ENCODE data around the gene MPV17L2. TPM values are rescaled to one million over a fixed set of nuclear protein-coding genes. Genes with fewer than 3 reads are reported as not detected.

MPV17L2 gene
- total and polyA plus RNA-seq, 2 experiments from 2014 or later, result 38.7 to 81.3 TPM

- TF ChIP-seq, protein P1, sequence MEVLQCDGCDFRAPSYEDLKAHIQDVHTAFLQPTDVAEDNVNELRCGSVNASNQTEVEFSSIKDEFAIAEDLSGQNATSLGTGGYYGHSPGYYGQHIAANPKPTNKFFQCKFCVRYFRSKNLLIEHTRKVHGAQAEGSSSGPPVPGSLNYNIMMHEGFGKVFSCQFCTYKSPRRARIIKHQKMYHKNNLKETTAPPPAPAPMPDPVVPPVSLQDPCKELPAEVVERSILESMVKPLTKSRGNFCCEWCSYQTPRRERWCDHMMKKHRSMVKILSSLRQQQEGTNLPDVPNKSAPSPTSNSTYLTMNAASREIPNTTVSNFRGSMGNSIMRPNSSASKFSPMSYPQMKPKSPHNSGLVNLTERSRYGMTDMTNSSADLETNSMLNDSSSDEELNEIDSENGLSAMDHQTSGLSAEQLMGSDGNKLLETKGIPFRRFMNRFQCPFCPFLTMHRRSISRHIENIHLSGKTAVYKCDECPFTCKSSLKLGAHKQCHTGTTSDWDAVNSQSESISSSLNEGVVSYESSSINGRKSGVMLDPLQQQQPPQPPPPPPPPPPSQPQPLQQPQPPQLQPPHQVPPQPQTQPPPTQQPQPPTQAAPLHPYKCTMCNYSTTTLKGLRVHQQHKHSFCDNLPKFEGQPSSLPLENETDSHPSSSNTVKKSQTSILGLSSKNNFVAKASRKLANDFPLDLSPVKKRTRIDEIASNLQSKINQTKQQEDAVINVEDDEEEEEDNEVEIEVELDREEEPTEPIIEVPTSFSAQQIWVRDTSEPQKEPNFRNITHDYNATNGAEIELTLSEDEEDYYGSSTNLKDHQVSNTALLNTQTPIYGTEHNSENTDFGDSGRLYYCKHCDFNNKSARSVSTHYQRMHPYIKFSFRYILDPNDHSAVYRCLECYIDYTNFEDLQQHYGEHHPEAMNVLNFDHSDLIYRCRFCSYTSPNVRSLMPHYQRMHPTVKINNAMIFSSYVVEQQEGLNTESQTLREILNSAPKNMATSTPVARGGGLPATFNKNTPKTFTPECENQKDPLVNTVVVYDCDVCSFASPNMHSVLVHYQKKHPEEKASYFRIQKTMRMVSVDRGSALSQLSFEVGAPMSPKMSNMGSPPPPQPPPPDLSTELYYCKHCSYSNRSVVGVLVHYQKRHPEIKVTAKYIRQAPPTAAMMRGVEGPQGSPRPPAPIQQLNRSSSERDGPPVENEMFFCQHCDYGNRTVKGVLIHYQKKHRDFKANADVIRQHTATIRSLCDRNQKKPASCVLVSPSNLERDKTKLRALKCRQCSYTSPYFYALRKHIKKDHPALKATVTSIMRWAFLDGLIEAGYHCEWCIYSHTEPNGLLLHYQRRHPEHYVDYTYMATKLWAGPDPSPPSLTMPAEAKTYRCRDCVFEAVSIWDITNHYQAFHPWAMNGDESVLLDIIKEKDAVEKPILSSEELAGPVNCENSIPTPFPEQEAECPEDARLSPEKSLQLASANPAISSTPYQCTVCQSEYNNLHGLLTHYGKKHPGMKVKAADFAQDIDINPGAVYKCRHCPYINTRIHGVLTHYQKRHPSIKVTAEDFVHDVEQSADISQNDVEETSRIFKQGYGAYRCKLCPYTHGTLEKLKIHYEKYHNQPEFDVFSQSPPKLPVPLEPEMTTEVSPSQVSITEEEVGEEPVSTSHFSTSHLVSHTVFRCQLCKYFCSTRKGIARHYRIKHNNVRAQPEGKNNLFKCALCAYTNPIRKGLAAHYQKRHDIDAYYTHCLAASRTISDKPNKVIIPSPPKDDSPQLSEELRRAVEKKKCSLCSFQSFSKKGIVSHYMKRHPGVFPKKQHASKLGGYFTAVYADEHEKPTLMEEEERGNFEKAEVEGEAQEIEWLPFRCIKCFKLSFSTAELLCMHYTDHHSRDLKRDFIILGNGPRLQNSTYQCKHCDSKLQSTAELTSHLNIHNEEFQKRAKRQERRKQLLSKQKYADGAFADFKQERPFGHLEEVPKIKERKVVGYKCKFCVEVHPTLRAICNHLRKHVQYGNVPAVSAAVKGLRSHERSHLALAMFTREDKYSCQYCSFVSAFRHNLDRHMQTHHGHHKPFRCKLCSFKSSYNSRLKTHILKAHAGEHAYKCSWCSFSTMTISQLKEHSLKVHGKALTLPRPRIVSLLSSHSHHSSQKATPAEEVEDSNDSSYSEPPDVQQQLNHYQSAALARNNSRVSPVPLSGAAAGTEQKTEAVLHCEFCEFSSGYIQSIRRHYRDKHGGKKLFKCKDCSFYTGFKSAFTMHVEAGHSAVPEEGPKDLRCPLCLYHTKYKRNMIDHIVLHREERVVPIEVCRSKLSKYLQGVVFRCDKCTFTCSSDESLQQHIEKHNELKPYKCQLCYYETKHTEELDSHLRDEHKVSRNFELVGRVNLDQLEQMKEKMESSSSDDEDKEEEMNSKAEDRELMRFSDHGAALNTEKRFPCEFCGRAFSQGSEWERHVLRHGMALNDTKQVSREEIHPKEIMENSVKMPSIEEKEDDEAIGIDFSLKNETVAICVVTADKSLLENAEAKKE (CRISPR knock-in tag; IDR thresholded peaks at IDR 0.05), result no peak
- TF ChIP-seq POLR2AphosphoS5 (IDR thresholded peaks at IDR 0.05; ENCODE audit: low read depth), result no peak
- TF ChIP-seq CREB1 (CRISPR knock-in tag; IDR thresholded peaks at IDR 0.05; ENCODE audit: low read depth), result no peak
- no peak for TF ChIP-seq STAT1 (IDR thresholded peaks at IDR 0.05; ENCODE audit: unreplicated experiment)
Observed at GRCh38 chr19:18231775-18232174, 38.8 kb downstream of the MPV17L2 start (continued).

GRCh38 chr19:18232540-18233223, 39.7 kb downstream of the MPV17L2 start:
- peak overlapping the region; percentile 90; the same call in 1 of the 2 replicates for H2AFZ ChIP-seq
- Mint-ChIP-seq H3K9me3 (no peaks in the 10 kb centered on the region; the same call in 1 of the 3 replicates), H3K4me1 (peaks cover 35% of the 10 kb centered on the region), H3K27me3 (ENCODE audit: insufficient read depth, low read depth, poor library complexity) (peaks cover 34% of the 10 kb centered on the region), H3K36me3 (ENCODE audit: low read depth) (no peaks in the 10 kb centered on the region; the same call in 1 of the 3 replicates), H3K4me3 (peak overlapping the region; percentile 80), H3K27ac (peak overlapping the region; percentile 94)
- H3K79me2 ChIP-seq (replicated peaks; ENCODE audit: insufficient read depth), result no peaks in the 10 kb centered on the region
- peaks cover 21% of the 10 kb centered on the region for H3K4me1 ChIP-seq (ENCODE audit: insufficient read depth)
- no peaks in the 10 kb centered on the region for H3K27me3 ChIP-seq (ENCODE audit: insufficient read depth)
- H3K27ac ChIP-seq (ENCODE audit: low read depth), result peak overlapping the region; percentile 88
- ATAC-seq (peak; percentile 76), DNase-seq (ENCODE audit: low spot score) (peak; percentile 92)
- no peaks in the 10 kb centered on the region for H3K9me2 ChIP-seq (ENCODE audit: insufficient read depth)
- peak overlapping the region; percentile 95 for H3K4me2 ChIP-seq
- peak overlapping the region; percentile 72 for H3K4me3 ChIP-seq
- H3F3A ChIP-seq (replicated peaks; ENCODE audit: low read depth), result peaks cover 38% of the 10 kb centered on the region
- peak; percentile 57; the same call in 1 of the 2 replicates for TF ChIP-seq POLR2AphosphoS5 (IDR thresholded peaks at IDR 0.05; ENCODE audit: low read depth)
- TF ChIP-seq, protein P2, sequence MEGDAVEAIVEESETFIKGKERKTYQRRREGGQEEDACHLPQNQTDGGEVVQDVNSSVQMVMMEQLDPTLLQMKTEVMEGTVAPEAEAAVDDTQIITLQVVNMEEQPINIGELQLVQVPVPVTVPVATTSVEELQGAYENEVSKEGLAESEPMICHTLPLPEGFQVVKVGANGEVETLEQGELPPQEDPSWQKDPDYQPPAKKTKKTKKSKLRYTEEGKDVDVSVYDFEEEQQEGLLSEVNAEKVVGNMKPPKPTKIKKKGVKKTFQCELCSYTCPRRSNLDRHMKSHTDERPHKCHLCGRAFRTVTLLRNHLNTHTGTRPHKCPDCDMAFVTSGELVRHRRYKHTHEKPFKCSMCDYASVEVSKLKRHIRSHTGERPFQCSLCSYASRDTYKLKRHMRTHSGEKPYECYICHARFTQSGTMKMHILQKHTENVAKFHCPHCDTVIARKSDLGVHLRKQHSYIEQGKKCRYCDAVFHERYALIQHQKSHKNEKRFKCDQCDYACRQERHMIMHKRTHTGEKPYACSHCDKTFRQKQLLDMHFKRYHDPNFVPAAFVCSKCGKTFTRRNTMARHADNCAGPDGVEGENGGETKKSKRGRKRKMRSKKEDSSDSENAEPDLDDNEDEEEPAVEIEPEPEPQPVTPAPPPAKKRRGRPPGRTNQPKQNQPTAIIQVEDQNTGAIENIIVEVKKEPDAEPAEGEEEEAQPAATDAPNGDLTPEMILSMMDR (conservative IDR thresholded peaks at IDR 0.05; ENCODE audit: low read depth in 2 of 2), result peak; percentile 34 to 37
- TF ChIP-seq ZNF114 (CRISPR knock-in tag; IDR thresholded peaks at IDR 0.05), result no peak
- no peaks in the 10 kb centered on the region for H3K36me3 ChIP-seq (ENCODE audit: insufficient read depth)
- no peaks in the 10 kb centered on the region for H4K20me1 ChIP-seq (replicated peaks; ENCODE audit: insufficient read depth)

All from GM23338 (cell line).